GM21423 (cell line): ENCODE measurements around the gene IPO13.

Source experiments
- ATAC-seq: cut with Tn5 transposase; IDR thresholded peaks from one replicate; pipeline ENCODE4 v1.9.1; 2021; ENCODE audit warnings: mild to moderate bottlenecking, moderate library complexity; ENCODE audit not compliant: unreplicated experiment

Gene IPO13

GRCh38 chr1:43947874-43948437, 1.2 kb downstream of the IPO13 start:
- ATAC-seq: no peak

GRCh38 chr1:43949678-43950077, 2.9 kb downstream of the IPO13 start:
- no peak for ATAC-seq

DNA sequence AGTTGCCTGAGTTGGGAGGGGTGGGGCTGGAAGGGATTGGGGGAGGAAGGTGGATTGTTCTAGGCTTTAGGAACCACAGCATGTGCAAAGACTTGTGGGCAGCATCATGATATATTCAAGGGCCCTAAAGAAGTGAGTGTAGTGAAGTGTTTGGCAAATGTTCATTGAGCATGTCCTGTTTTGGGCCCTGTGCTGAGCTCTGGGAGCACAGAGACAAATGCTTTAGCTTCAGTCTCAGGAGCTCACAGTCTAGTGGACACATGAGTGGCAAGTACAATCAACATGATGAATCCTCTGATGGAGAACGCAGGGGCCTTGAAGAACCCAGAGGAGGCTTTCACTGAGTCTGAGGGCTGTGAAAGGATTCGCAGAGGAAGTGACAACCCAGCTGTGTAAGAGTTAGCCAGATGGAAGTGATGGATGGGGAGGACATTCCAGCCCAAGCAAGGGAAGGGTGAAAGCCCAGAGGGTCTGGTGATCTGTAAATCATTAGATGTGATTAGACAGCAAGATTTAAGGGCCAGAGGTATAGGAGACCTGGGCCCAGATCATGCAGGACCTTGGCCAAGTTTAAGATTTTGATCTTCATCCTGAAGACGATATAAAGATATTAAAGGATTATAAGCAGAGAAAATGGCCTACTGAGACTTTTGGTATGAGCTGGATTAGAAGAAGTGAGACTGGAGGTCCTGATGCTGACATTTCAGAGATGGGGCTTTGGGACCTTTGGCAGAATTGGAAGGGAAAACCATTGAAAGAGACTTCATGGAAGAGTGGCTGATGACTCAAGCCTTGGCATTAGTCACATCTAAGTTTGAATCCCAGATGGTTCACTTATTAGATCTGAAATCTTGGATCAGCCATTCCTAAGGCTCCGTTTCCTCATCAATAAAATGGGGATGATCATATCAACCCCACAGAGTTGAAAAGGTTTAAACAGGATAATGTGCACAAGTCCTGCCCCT, 4.6 kb downstream of the IPO13 start:
- ATAC-seq: no peak

- ATAC-seq: no peak
Measured at GRCh38 chr1:43952731-43953346, 6.1 kb downstream of the IPO13 start.

- ATAC-seq: no peak
Measured at GRCh38 chr1:43953361-43953760, 6.6 kb downstream of the IPO13 start.

GRCh38 chr1:43954036-43954435, 7.3 kb downstream of the IPO13 start:
- no peak for ATAC-seq

DNA sequence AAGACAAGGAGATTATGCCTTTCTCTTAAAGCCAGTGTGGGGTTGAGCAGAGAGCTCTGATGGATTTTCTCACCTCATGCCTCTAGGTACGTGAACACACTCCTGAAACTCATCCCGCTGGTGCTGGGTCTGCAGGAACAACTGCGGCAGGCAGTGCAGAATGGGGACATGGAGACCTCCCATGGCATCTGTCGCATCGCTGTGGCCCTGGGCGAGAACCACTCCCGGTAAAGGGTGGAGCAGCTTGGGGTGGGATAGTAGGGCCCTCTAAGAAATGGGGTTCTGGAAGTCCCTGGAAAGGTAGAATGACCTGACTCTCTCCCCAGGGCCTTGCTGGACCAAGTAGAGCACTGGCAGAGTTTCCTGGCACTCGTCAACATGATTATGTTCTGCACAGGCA, 9.5 kb downstream of the IPO13 start:
- no peak for ATAC-seq

GRCh38 chr1:43957407-43958040, 10.8 kb downstream of the IPO13 start:
- ATAC-seq: no peak

DNA sequence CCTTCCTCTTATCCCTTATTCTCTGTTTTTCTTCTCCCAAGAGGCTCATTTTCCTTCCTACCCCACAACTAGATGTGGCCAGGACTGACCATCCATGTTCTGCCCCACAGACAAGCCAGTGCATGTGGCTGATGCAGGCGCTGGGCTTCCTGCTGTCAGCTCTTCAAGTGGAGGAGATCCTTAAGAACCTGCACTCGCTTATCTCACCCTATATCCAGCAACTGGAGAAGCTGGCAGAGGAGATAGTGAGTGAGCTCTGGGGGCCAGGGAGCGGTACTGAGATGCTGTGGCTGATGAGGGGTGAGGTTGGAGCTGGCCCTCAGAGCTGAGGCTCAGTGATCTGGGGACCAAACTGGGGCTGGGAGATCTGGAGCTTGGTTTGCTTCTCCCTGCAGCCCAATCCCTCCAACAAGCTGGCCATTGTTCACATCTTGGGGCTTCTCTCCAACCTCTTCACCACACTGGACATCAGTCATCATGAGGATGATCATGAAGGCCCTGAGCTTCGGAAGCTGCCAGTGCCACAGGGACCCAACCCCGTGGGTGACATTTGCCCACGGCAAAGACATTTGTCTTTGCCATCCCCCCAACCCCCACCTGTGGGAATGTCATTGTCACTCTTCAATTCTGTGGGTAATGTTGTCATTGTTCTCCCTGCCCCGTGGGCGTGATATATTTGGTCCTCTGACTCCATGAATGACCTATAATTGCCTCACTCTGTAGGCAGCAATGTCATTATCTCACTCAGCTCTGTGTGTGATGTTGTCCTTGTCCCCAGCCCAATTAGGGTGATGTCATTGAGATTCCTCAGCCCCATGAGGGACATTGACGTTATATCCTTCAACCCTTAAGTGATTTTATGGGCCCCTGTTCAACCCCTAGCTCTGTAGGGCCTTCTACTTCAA, 11.9 kb downstream of the IPO13 start:
- no peak for ATAC-seq

DNA sequence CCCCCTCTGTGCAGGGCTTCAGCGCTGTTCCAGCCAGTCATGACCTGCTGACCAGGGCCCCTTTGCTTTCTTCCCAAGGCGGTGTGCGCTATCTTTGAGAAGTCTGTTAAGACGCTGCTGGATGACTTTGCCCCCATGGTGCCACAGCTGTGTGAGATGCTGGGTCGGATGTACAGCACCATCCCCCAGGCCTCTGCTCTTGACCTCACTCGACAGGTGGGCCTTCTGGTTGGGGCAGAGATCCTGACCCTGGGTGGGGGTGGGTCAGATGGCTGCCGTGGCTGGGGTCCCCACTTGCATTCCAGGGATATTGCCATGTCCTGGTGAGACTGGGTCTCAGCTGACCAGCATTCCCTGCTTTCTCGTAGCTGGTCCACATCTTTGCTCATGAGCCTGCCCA, 14.0 kb downstream of the IPO13 start:
- no peak for ATAC-seq

GRCh38 chr1:43961692-43962091, 14.9 kb downstream of the IPO13 start:
- ATAC-seq: no peak

- no peak for ATAC-seq
Measured at GRCh38 chr1:43962324-43962723, 15.6 kb downstream of the IPO13 start.

GRCh38 chr1:43963006-43963405, 16.3 kb downstream of the IPO13 start:
- ATAC-seq: no peak

GRCh38 chr1:43963890-43964289, 17.1 kb downstream of the IPO13 start:
- no peak for ATAC-seq

- no peak for ATAC-seq
Measured at GRCh38 chr1:43965316-43965715, 18.6 kb downstream of the IPO13 start.

DNA sequence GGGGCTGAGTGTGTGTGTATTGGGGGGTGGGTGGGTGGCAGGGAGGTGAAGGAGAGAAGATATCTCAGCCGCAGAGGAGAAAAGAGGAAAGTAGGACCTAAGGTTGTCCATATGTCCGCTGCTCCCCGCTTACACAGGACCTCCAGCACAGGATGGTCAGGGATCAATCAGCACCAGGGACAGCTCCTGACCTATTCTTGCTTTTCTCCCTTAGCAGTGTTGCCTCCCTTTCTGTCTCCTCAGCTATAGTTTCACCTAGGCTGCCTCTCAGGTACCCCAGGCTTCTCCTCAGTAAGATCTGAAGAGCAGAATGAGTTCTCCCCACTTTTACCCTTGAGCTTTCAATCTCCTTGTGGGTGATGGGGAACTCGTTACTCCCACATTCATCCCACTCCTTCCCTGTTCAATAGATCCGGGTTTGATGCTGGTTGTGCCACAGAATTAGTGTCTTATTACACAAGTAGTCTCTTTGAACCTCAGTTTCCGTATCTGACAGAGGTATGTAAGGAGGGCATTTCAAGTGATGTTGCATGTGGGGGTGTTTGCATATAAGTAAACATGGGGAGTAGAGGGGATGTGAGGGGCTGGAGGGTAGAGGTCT, 21.7 kb downstream of the IPO13 start:
- no peak for ATAC-seq

GRCh38 chr1:43969416-43969745, 22.6 kb downstream of the IPO13 start:
- ATAC-seq: no peak

DNA sequence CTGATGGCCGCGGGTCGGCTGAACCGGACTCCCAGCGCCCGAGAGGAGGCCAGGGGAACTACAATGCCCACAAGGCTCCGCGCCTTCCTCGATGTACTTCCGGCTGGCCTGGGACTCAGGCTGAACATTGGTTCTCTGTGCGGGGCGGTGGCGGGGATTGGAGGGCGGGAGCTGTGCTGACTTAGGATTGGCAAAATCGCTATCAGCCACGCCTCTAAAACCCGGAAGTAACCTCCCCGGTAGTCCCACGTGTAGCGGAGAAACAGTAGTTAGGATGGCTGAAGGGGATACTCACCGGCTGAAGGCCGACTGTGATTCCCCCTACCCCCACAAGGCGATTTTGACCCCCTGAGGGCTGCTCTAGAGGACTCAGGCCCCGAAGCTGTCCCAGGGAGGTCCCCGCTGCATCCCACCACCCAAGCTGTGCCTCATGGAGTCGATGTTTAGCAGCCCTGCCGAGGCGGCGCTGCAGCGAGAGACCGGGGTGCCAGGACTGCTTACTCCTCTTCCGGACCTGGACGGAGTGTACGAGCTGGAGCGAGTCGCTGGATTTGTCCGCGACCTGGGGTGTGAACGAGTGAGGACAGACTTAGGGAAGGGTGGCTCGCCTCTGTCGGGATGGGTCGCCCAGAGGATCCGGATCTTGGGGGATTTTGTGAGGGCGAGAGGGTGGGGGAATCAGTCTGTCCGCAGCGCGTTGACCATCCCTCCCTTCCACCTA, 23.2 kb downstream of the IPO13 start, which contains the start of gene DPH2:
TSS of gene DPH2 (plus strand) at position 265 of the 721 bp plus-strand sequence. CDS start at position 431, 166 bp downstream.
- peak; percentile 80 for ATAC-seq

GRCh38 chr1:43970502-43970901, 23.8 kb downstream of the IPO13 start:
- no peak for ATAC-seq
